HEK293 (cell line): ENCODE measurements around the gene KIF20A.

Source experiments
- BCL11A ChIP-seq: fragments of 450-650 bp; formaldehyde crosslinking; IDR thresholded peaks from 2 replicates; pipeline ENCODE4 v1.5.1; 2016; ENCODE audit warnings: low read depth, missing biosample characterization, missing genetic modification characterization
- EGR2 ChIP-seq: fragments of 450-650 bp; formaldehyde crosslinking; IDR thresholded peaks from 2 replicates; pipeline ENCODE4 v1.5.1; 2016; ENCODE audit warnings: low read depth, missing biosample characterization, missing genetic modification characterization
- FEZF1 ChIP-seq: fragments of 450-650 bp; formaldehyde crosslinking; IDR thresholded peaks from 2 replicates; pipeline ENCODE4 v1.5.1; 2016; ENCODE audit warnings: missing biosample characterization, missing genetic modification characterization
- GLI2 ChIP-seq: fragments of 450-650 bp; formaldehyde crosslinking; IDR thresholded peaks from 2 replicates; pipeline ENCODE4; 2017; ENCODE audit warnings: missing biosample characterization, missing genetic modification characterization, low read depth, borderline replicate concordance
- GLI4 ChIP-seq: fragments of 450-650 bp; formaldehyde crosslinking; IDR thresholded peaks from 2 replicates; pipeline ENCODE4 v1.5.1; 2016; ENCODE audit warnings: missing biosample characterization, missing genetic modification characterization
- HOXD13 ChIP-seq: sonication (generic); formaldehyde crosslinking; IDR thresholded peaks from 2 replicates; pipeline ENCODE4 v1.8.0; 2022; ENCODE audit warnings: missing genetic modification reagents, borderline replicate concordance
- REPIN1 ChIP-seq: fragments of 450-650 bp; formaldehyde crosslinking; IDR thresholded peaks from 2 replicates; pipeline ENCODE4 v1.5.1; 2017; ENCODE audit warnings: missing biosample characterization, missing genetic modification characterization, low read depth
- SETDB1 ChIP-seq: IDR thresholded peaks from one replicate; pipeline ENCODE4 v1.6.1; 2017; ENCODE audit warnings: mild to moderate bottlenecking, low read length, moderate library complexity, mixed read lengths; ENCODE audit not compliant: insufficient read length
- YY2 ChIP-seq: fragments of 450-650 bp; formaldehyde crosslinking; IDR thresholded peaks from 2 replicates; pipeline ENCODE4 v1.5.1; 2016; ENCODE audit warnings: missing biosample characterization, missing genetic modification characterization
- ZNF140 ChIP-seq: fragments of 450-650 bp; formaldehyde crosslinking; IDR thresholded peaks from 2 replicates; pipeline ENCODE4 v1.5.1; 2016; ENCODE audit warnings: missing biosample characterization, missing genetic modification characterization
- ZNF146 ChIP-seq: fragments of 450-650 bp; formaldehyde crosslinking; IDR thresholded peaks from 2 replicates; pipeline ENCODE4 v1.5.1; 2016; ENCODE audit warnings: missing biosample characterization, missing genetic modification characterization
- ZNF174 ChIP-seq: fragments of 450-650 bp; formaldehyde crosslinking; IDR thresholded peaks from 2 replicates; pipeline ENCODE4 v1.5.0; 2017; ENCODE audit warnings: missing biosample characterization, mild to moderate bottlenecking, missing genetic modification characterization
- ZNF175 ChIP-seq: fragments of 450-650 bp; formaldehyde crosslinking; IDR thresholded peaks from 2 replicates; pipeline ENCODE4 v1.5.1; 2016; ENCODE audit warnings: missing biosample characterization, missing genetic modification characterization
- ZNF184 ChIP-seq: fragments of 450-650 bp; IDR thresholded peaks from 2 replicates; pipeline ENCODE4 v1.5.1; 2018; ENCODE audit warnings: missing biosample characterization, mild to moderate bottlenecking, missing genetic modification characterization
- ZNF2 ChIP-seq: fragments of 450-650 bp; formaldehyde crosslinking; IDR thresholded peaks from 2 replicates; pipeline ENCODE4 v1.5.1; 2016; ENCODE audit warnings: missing biosample characterization, missing genetic modification characterization
- ZNF23 ChIP-seq: fragments of 450-650 bp; formaldehyde crosslinking; IDR thresholded peaks from 2 replicates; pipeline ENCODE4 v1.5.1; 2016; ENCODE audit warnings: missing biosample characterization, missing genetic modification characterization, borderline replicate concordance
- ZNF248 ChIP-seq: fragments of 450-650 bp; formaldehyde crosslinking; IDR thresholded peaks from 2 replicates; pipeline ENCODE4 v1.5.1; 2017; ENCODE audit warnings: missing biosample characterization, missing genetic modification characterization
- ZNF311 ChIP-seq: fragments of 450-650 bp; formaldehyde crosslinking; IDR thresholded peaks from 2 replicates; pipeline ENCODE4 v1.5.1; 2017; ENCODE audit warnings: missing biosample characterization, missing genetic modification characterization, borderline replicate concordance
- ZNF341 ChIP-seq: fragments of 450-650 bp; formaldehyde crosslinking; IDR thresholded peaks from 2 replicates; pipeline ENCODE4; 2016; ENCODE audit warnings: low read depth, missing biosample characterization, missing genetic modification characterization
- ZNF404 ChIP-seq: fragments of 450-650 bp; formaldehyde crosslinking; IDR thresholded peaks from 2 replicates; pipeline ENCODE4 v1.5.1; 2017; ENCODE audit warnings: missing biosample characterization, missing genetic modification characterization
- ZNF529 ChIP-seq: fragments of 450-650 bp; formaldehyde crosslinking; IDR thresholded peaks from 2 replicates; pipeline ENCODE4 v1.5.1; 2017; ENCODE audit warnings: missing genetic modification characterization, missing biosample characterization; ENCODE audit not compliant: insufficient replicate concordance
- ZNF558 ChIP-seq: fragments of 450-650 bp; formaldehyde crosslinking; IDR thresholded peaks from 2 replicates; pipeline ENCODE4 v1.5.1; 2016; ENCODE audit warnings: missing biosample characterization, missing genetic modification characterization
- ZNF571 ChIP-seq: fragments of 450-650 bp; formaldehyde crosslinking; IDR thresholded peaks from 2 replicates; pipeline ENCODE4 v1.5.0; 2017; ENCODE audit warnings: missing biosample characterization, missing genetic modification characterization
- ZNF654 ChIP-seq: fragments of 450-650 bp; formaldehyde crosslinking; IDR thresholded peaks from 2 replicates; pipeline ENCODE4 v1.5.1; 2016; ENCODE audit warnings: low read depth, missing biosample characterization, missing genetic modification characterization
- ZNF658 ChIP-seq: fragments of 450-650 bp; formaldehyde crosslinking; IDR thresholded peaks from 2 replicates; pipeline ENCODE4; 2016; ENCODE audit warnings: missing biosample characterization, missing genetic modification characterization
- ZNF660 ChIP-seq: fragments of 450-650 bp; IDR thresholded peaks from 2 replicates; pipeline ENCODE4 v1.5.1; 2018; ENCODE audit warnings: missing biosample characterization, mild to moderate bottlenecking, missing genetic modification characterization
- ZNF747 ChIP-seq: fragments of 450-650 bp; formaldehyde crosslinking; IDR thresholded peaks from 2 replicates; pipeline ENCODE4 v1.5.1; 2016; ENCODE audit warnings: missing biosample characterization, missing genetic modification characterization
- ZSCAN16 ChIP-seq: fragments of 450-650 bp; formaldehyde crosslinking; IDR thresholded peaks from 2 replicates; pipeline ENCODE4 v1.5.1; 2016; ENCODE audit warnings: missing biosample characterization, missing genetic modification characterization
- ZSCAN23 ChIP-seq: fragments of 450-650 bp; formaldehyde crosslinking; IDR thresholded peaks from 2 replicates; pipeline ENCODE4 v1.5.1; 2016; ENCODE audit warnings: missing biosample characterization, missing genetic modification characterization
- TF ChIP-seq, protein P1 (sequence below): fragments of 450-650 bp; formaldehyde crosslinking; IDR thresholded peaks from 2 replicates; pipeline ENCODE4 v1.5.1; 2016; ENCODE audit warnings: missing biosample characterization, missing genetic modification characterization, borderline replicate concordance
- TF ChIP-seq, protein P2 (sequence below): fragments of 450-650 bp; formaldehyde crosslinking; IDR thresholded peaks from 2 replicates; pipeline ENCODE4 v1.5.1; 2016; ENCODE audit warnings: missing biosample characterization, missing genetic modification characterization
- TF ChIP-seq, protein P3 (sequence below): fragments of 450-650 bp; formaldehyde crosslinking; IDR thresholded peaks from 2 replicates; pipeline ENCODE4 v1.5.1; 2017; ENCODE audit warnings: missing biosample characterization, missing genetic modification characterization
- TF ChIP-seq, protein P4 (sequence below): fragments of 450-650 bp; formaldehyde crosslinking; conservative IDR thresholded peaks from 2 replicates; pipeline ENCODE4 v1.5.1; 2016; ENCODE audit warnings: low read depth, missing biosample characterization, missing genetic modification characterization

The KIF20A gene

DNA sequence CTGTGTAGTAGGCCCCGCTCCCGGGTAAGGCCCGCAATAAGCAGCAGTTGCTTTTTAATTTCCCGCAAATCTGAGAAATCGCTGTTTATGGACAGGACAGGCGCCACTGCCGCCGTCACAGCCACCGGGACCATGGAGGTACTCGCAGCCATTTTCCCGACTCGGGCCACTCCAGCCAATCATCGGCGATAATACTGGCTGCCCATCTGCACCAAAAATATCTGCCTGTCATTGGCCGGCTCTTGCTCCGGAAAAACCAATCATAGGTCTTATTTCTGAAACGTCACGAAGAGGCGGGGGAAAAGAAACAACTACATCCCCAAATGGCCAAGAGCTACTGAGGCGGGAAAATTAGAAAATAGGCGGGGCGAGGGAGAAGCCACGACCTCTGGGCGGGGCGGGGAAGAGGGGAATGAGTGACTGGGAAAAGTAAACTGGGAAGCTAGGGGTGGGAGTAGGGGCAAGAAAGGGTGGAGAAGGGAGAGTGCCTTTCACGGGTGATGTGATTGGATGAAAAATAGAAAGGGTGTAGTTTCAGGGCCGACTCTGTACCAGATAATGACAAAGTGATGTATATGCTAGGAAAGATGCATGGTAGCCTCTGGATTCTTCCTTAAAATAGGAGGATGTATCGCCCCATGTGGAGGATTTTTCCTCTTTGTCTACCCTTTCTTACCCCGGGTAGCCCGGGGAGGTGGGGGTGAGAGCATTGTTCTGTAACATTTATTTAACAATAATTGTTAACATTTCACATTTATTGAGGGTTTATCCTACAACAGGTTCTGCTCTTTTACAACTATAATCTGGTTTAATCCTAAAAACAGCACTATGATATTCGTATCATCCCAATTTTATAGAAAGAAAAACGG is 34.5 kb downstream of the KIF20A start, which contains the start of gene CDC23 (continued):
- TF ChIP-seq ZNF248 (tag by site-specific recombination) (no peak), ZNF146 (tag by site-specific recombination) (no peak), ZNF140 (tag by site-specific recombination) (no peak), YY2 (tag by site-specific recombination) (peak; percentile 93), FEZF1 (tag by site-specific recombination) (0 out of 2 replicates have a peak, but pooled peaks have one; percentile 29), ZNF2 (tag by site-specific recombination) (peak; percentile 18; the same call in 1 of the 2 replicates), GLI4 (tag by site-specific recombination) (no peak), ZNF571 (tag by site-specific recombination) (no peak), ZNF23 (tag by site-specific recombination) (no peak), ZNF341 (tag by site-specific recombination) (no peak), ZNF184 (tag by site-specific recombination) (peak; percentile 57; the same call in 1 of the 2 replicates), HOXD13 (CRISPR knock-in tag) (no peak), ZNF311 (tag by site-specific recombination) (no peak), REPIN1 (no peak), GLI2 (no peak), ZNF658 (tag by site-specific recombination) (no peak), BCL11A (tag by site-specific recombination) (no peak), ZNF404 (tag by site-specific recombination) (no peak), ZSCAN16 (tag by site-specific recombination) (no peak), ZNF654 (tag by site-specific recombination) (no peak), ZNF529 (tag by site-specific recombination) (no peak), SETDB1 (no peak), ZNF175 (tag by site-specific recombination) (no peak), ZNF174 (tag by site-specific recombination) (no peak), ZSCAN23 (tag by site-specific recombination) (peak; percentile 41; the same call in 1 of the 2 replicates), ZNF747 (tag by site-specific recombination) (no peak), ZNF558 (peak; percentile 56; the same call in 1 of the 2 replicates), EGR2 (tag by site-specific recombination) (peak; percentile 2; the same call in 1 of the 2 replicates), ZNF660 (tag by site-specific recombination) (peak; percentile 63)
- TF ChIP-seq, protein P1, sequence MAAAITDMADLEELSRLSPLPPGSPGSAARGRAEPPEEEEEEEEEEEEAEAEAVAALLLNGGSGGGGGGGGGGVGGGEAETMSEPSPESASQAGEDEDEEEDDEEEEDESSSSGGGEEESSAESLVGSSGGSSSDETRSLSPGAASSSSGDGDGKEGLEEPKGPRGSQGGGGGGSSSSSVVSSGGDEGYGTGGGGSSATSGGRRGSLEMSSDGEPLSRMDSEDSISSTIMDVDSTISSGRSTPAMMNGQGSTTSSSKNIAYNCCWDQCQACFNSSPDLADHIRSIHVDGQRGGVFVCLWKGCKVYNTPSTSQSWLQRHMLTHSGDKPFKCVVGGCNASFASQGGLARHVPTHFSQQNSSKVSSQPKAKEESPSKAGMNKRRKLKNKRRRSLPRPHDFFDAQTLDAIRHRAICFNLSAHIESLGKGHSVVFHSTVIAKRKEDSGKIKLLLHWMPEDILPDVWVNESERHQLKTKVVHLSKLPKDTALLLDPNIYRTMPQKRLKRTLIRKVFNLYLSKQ (tag by site-specific recombination) = no peak
- TF ChIP-seq, protein P2, sequence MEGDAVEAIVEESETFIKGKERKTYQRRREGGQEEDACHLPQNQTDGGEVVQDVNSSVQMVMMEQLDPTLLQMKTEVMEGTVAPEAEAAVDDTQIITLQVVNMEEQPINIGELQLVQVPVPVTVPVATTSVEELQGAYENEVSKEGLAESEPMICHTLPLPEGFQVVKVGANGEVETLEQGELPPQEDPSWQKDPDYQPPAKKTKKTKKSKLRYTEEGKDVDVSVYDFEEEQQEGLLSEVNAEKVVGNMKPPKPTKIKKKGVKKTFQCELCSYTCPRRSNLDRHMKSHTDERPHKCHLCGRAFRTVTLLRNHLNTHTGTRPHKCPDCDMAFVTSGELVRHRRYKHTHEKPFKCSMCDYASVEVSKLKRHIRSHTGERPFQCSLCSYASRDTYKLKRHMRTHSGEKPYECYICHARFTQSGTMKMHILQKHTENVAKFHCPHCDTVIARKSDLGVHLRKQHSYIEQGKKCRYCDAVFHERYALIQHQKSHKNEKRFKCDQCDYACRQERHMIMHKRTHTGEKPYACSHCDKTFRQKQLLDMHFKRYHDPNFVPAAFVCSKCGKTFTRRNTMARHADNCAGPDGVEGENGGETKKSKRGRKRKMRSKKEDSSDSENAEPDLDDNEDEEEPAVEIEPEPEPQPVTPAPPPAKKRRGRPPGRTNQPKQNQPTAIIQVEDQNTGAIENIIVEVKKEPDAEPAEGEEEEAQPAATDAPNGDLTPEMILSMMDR = no peak; the same call in 1 of the 2 replicates
- TF ChIP-seq, protein P3, sequence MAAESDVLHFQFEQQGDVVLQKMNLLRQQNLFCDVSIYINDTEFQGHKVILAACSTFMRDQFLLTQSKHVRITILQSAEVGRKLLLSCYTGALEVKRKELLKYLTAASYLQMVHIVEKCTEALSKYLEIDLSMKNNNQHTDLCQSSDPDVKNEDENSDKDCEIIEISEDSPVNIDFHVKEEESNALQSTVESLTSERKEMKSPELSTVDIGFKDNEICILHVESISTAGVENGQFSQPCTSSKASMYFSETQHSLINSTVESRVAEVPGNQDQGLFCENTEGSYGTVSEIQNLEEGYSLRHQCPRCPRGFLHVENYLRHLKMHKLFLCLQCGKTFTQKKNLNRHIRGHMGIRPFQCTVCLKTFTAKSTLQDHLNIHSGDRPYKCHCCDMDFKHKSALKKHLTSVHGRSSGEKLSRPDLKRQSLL (tag by site-specific recombination) = no peak
- TF ChIP-seq, protein P4, sequence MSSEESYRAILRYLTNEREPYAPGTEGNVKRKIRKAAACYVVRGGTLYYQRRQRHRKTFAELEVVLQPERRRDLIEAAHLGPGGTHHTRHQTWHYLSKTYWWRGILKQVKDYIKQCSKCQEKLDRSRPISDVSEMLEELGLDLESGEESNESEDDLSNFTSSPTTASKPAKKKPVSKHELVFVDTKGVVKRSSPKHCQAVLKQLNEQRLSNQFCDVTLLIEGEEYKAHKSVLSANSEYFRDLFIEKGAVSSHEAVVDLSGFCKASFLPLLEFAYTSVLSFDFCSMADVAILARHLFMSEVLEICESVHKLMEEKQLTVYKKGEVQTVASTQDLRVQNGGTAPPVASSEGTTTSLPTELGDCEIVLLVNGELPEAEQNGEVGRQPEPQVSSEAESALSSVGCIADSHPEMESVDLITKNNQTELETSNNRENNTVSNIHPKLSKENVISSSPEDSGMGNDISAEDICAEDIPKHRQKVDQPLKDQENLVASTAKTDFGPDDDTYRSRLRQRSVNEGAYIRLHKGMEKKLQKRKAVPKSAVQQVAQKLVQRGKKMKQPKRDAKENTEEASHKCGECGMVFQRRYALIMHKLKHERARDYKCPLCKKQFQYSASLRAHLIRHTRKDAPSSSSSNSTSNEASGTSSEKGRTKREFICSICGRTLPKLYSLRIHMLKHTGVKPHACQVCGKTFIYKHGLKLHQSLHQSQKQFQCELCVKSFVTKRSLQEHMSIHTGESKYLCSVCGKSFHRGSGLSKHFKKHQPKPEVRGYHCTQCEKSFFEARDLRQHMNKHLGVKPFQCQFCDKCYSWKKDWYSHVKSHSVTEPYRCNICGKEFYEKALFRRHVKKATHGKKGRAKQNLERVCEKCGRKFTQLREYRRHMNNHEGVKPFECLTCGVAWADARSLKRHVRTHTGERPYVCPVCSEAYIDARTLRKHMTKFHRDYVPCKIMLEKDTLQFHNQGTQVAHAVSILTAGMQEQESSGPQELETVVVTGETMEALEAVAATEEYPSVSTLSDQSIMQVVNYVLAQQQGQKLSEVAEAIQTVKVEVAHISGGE (tag by site-specific recombination) = no peak
